C4-2B (cell line): ENCODE results near the gene RNF208.

Source experiments
- ZFX ChIP-seq: fragments of 450-650 bp; IDR thresholded peaks from 2 replicates; pipeline ENCODE4 v1.6.1; 2017
- TF ChIP-seq, protein P1 (sequence below): fragments of 450-650 bp; conservative IDR thresholded peaks from 2 replicates; pipeline ENCODE4 v1.5.1; 2017; ENCODE audit warnings: mild to moderate bottlenecking

DNA sequence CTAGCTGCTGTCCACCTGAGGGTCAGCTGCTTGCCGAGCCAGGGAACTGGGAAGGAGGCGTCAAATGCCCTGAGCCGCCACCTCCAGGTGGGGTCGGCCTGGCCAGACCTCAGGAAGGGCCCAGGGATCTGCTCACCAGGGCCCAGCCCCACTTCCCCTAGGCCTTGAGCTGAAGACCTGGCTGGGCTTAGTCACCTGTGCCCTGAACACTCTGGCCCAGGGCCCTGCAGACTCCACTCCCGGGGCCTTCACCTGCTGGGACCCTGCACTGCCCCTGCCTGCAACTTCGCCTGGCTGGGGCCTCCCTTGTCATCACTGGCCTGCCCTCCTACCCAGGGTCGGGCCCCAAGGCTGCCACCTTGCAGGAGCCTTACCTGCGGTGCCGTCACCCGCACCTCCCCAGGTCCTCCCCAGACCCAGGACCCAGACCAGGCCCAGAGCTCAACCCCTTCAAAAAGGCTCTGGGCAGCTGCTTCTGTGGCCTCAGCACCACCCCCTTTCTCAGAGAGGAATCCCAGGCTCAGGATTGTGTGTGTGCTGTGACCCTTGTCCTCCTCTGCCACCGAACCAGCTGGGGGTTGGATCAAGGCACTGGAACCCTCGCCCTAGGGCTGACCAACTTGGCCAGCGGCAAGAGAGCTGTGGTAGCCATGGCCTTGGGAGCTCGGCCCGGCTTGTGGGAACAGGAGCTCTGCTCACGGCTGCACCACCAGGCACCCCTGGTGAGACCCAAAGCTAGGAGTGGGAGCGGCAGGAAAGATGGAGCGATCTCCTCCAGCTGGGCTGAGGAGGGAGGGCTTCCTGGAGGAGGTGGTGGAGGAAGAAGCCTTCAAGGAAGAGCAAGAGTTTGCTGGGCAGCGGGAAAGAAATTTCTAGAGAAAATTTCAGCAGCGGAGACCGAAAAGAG lies 31.9 kb upstream of the RNF208 start:
- TF ChIP-seq, protein P1, sequence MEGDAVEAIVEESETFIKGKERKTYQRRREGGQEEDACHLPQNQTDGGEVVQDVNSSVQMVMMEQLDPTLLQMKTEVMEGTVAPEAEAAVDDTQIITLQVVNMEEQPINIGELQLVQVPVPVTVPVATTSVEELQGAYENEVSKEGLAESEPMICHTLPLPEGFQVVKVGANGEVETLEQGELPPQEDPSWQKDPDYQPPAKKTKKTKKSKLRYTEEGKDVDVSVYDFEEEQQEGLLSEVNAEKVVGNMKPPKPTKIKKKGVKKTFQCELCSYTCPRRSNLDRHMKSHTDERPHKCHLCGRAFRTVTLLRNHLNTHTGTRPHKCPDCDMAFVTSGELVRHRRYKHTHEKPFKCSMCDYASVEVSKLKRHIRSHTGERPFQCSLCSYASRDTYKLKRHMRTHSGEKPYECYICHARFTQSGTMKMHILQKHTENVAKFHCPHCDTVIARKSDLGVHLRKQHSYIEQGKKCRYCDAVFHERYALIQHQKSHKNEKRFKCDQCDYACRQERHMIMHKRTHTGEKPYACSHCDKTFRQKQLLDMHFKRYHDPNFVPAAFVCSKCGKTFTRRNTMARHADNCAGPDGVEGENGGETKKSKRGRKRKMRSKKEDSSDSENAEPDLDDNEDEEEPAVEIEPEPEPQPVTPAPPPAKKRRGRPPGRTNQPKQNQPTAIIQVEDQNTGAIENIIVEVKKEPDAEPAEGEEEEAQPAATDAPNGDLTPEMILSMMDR: no peak
- TF ChIP-seq ZFX: no peak
